Muscle of leg (tissue), 11 donors: ENCODE data around the gene CYFIP2. TPM values are rescaled to one million over a fixed set of nuclear protein-coding genes. Genes with fewer than 3 reads are reported as not detected.
"Not testable (repeated sequence)": the region's sequence is repeated elsewhere in the genome, so short reads cannot be mapped to it uniquely, and the experiment has no call there.

ENCODE experiments used
- DNase-seq: peaks from one replicate; pipeline ENCODE4 v3.0.0; 2013
- H3K27ac ChIP-seq: one replicate; pipeline ENCODE4 v1.5.1; 2013; ENCODE audit warnings: mild to moderate bottlenecking, low read length, control low read depth
- H3K27me3 ChIP-seq: one replicate; pipeline ENCODE4 v1.6.1; 2013; ENCODE audit warnings: low read length; ENCODE audit not compliant: control insufficient read depth, insufficient read depth
- H3K36me3 ChIP-seq: one replicate; pipeline ENCODE4 v1.6.1; 2013; ENCODE audit warnings: low read length; ENCODE audit not compliant: control insufficient read depth, insufficient read depth
- H3K4me1 ChIP-seq: one replicate; pipeline ENCODE4 v1.6.1; 2013; ENCODE audit warnings: low read length; ENCODE audit not compliant: control insufficient read depth, insufficient read depth
- H3K4me3 ChIP-seq: one replicate; pipeline ENCODE4 v1.5.1; 2013; ENCODE audit warnings: low read length, control low read depth
- H3K9me3 ChIP-seq: replicated peaks from 2 replicates; pipeline ENCODE4 v1.6.1; 2013; ENCODE audit warnings: low read depth, low read length; ENCODE audit not compliant: control insufficient read depth
- WGBS: methylation state at CpG from one replicate; pipeline ENCODE4 v1.1.5; 2013; ENCODE audit warnings: missing lambda C conversion rate; ENCODE audit not compliant: insufficient coverage; 5-methylcytosine and 5-hydroxymethylcytosine counted together
- polyA plus RNA-seq, 8 donors: library from polyadenylated mRNA; unstranded; fragments of 120-200 nt; gene quantifications; one replicate each; pipeline versions ENCODE4 v1.2.1 to v1.2.3, GENCODE V29; 2013; ENCODE audit warnings: inconsistent platforms in 1 of 8, low replicate concordance in 1 of 8; ENCODE audit not compliant: insufficient read length in 8 of 8, insufficient read depth in 1 of 8
- total RNA-seq: library from RNA; stranded (reverse); fragments of 120-200 nt; gene quantifications from one replicate; pipeline ENCODE4 v1.2.4, GENCODE V29; 2013

Gene CYFIP2
- total and polyA plus RNA-seq, 9 donors: 3.0 to 7.8 (median 4.4) TPM

DNA sequence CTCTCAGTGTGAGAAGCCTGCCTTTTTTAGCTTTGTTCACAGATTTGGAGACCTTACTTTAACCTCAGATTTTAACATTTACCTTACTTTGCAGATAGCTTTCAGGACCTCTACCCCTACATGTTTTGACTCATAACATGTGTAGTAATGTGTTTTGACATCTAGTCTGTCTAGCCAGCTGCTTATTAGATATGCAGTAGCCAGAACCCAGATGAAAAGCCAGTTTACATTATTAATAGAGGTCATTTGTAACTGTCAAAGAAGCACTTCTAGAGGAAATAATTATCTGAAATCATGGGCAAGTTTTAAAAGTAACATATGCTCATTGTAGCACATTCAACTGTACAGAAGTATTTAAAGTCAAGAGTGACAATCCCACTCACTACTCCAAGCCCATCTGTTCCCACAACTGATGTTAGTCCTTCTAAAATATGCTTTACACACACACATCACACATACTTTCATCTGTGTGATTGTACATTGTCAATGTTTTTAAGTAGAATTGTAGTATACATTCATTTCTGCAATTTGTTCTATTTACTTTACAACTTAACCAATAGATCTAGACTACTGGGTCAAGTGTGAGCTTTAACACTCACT, 122.3 kb downstream of the CYFIP2 start:
- no peaks in the 10 kb centered on the region for H3K27me3 ChIP-seq
- H3K4me3 ChIP-seq: no peak overlapping the region
- peak overlapping the region; percentile 60 for H3K27ac ChIP-seq
- DNase-seq: no peak
- no peaks in the 10 kb centered on the region for H3K36me3 ChIP-seq
- H3K4me1 ChIP-seq: peaks cover 22% of the 10 kb centered on the region
- H3K9me3 ChIP-seq: no peaks in the 10 kb centered on the region

DNA sequence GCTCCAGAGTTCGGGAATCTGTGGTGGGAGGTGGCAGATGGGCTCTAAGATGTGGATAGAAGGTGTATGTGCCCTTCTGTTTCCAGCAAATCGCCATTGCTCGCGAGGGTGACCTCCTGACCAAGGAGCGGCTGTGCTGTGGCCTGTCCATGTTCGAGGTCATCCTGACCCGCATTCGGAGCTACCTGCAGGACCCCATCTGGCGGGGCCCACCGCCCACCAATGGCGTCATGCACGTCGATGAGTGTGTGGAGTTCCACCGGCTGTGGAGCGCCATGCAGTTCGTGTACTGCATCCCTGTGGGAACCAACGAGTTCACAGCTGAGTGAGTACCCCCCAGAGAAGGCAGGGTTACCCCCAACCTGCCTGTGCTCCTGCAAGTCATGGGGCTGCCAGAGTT, 123.2 kb downstream of the CYFIP2 start:
- Histone ChIP-seq H3K27me3 (no peaks in the 10 kb centered on the region), H3K4me3 (no peak overlapping the region), H3K9me3 (no peaks in the 10 kb centered on the region), H3K4me1 (peaks cover 19% of the 10 kb centered on the region), H3K27ac (no peak overlapping the region), H3K36me3 (no peaks in the 10 kb centered on the region)
- WGBS: 95% methylated on average over 17 of the region's 17 CpGs
- DNase-seq: no peak

DNA sequence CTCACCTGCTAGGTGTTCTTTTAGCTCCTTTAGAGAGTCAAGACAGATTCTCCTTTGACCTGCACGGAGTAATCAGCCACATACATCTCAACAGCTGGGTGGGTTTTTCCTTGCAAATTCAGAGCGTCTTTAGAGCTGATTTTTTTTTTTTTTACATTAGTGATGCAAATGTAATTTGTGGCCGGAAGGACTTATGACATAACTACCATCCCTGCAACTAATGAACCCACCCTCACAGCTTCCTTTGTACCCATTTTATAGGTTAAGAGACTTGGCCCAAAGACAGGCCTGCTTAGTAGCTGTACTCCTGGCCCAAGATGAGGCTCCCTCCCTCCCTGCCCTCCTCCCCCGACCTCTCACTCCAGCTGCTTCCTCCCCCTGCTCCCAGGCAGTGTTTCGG, 124.2 kb downstream of the CYFIP2 start:
- 50% methylated on average over 2 of the region's 5 CpGs for WGBS
- no peaks in the 10 kb centered on the region for H3K9me3 ChIP-seq
- H3K36me3 ChIP-seq: no peaks in the 10 kb centered on the region

DNA sequence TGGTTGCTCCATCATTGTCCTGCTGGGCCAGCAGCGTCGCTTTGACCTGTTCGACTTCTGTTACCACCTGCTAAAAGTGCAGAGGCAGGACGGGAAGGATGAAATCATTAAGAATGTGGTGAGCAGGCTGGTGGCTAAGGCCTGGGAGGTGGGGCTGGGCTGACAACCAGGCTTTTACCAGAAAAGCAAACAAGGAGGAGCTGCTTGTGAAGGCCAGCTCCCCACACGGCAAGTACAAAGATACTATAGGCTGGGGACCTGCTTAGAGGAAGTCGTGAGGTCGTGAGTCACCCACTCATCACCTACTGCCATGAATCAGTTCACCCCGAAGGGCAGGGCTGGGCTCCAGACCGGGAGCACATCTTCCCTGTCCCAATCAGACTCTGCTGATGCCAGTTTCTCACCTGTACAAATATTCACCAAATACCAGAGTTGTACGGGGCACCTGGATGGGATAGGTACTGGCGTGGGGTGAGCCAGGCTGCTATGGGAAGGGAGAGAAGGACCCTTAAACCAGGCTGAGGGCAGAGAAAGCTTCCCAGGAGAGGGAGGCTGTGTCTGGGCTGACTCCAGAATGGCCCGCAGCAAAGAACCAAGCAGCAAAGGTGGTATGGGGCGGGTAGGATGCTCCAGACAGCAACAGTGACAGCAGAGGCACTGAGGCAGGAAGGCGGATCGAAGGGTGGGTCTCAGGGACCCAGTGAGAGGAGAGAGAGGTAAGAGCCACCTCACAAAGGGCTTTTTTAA, 124.8 kb downstream of the CYFIP2 start:
- H3K27ac ChIP-seq: no peak overlapping the region
- H3K4me1 ChIP-seq: peaks cover 12% of the 10 kb centered on the region
- DNase-seq: no peak
- 62% methylated on average over 8 of the region's 15 CpGs for WGBS
- no peaks in the 10 kb centered on the region for H3K36me3 ChIP-seq
- H3K4me3 ChIP-seq: no peak overlapping the region
- H3K27me3 ChIP-seq: no peaks in the 10 kb centered on the region
- H3K9me3 ChIP-seq: no peaks in the 10 kb centered on the region

More for the DNA sequence above, 124.2 kb downstream of the CYFIP2 start:
- H3K27me3 ChIP-seq: no peaks in the 10 kb centered on the region
- DNase-seq: no peak
- peaks cover 15% of the 10 kb centered on the region for H3K4me1 ChIP-seq
- H3K4me3 ChIP-seq: no peak overlapping the region
- H3K27ac ChIP-seq: no peak overlapping the region

DNA sequence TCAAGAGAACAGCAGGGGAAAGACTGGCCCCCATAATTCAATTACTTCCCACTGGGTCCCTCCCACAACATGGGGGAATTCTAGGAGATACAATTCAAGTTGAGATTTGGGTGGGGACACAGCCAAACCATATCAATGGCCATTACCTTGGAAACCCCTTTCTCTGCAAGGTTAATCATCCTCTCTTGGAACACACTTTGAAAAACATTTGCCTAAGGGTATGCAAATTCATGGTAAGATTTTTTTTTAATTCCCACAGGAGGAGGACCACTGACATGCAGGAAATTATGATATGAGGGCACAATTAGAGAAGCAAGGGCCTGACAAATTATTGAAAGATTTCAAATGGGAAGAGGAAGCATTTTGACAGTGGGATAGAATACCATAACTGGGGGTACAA, 132.4 kb downstream of the CYFIP2 start:
- Histone ChIP-seq H3K27me3 (no peaks in the 10 kb centered on the region), H3K27ac (no peak overlapping the region), H3K4me3 (no peak overlapping the region), H3K36me3 (no peaks in the 10 kb centered on the region), H3K9me3 (no peaks in the 10 kb centered on the region), H3K4me1 (peaks cover 3% of the 10 kb centered on the region)
- DNase-seq: no peak

DNA sequence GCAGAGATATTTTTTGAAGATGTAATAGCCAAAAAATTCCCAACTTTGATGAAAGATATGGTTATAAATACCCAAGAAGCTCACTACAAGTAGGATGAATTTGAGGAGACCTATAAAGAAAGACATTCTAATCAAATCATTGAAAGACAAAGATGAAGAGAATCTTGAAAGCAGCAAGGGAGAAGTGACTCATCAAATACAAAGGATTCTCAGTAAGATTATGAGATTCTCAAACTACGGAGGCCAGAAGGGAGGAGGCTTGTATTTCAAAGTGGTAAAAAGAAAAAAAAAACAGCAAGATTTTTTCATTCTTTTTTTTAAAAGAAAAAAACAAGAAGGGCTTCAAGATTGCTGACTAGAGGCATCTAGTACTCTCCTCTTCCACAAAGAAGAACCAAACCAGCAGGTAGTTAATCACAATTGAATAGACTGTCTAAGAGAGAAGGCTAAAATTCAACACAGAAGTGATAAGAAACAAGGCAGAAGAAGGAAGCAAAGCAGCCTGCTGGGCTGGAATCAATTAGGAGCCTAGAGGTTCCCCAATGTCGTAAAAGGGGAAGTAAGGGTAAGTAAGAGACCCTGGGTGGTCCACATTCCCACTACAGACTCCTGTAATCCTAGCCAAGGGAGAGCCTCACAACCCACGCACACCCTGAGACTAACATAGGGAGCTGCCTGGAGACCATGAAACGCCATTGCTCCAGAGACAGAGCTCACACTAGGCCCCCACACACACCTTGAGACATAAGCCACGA, 135.0 kb downstream of the CYFIP2 start:
- WGBS: 39% methylated on average over 3 of the region's 5 CpGs
- DNase-seq: no peak
- H3K27me3 ChIP-seq: no peaks in the 10 kb centered on the region
- no peak overlapping the region for H3K4me3 ChIP-seq
- H3K9me3 ChIP-seq: no peaks in the 10 kb centered on the region
- peaks cover 3% of the 10 kb centered on the region for H3K4me1 ChIP-seq
- no peaks in the 10 kb centered on the region for H3K36me3 ChIP-seq
- H3K27ac ChIP-seq: no peak overlapping the region

DNA sequence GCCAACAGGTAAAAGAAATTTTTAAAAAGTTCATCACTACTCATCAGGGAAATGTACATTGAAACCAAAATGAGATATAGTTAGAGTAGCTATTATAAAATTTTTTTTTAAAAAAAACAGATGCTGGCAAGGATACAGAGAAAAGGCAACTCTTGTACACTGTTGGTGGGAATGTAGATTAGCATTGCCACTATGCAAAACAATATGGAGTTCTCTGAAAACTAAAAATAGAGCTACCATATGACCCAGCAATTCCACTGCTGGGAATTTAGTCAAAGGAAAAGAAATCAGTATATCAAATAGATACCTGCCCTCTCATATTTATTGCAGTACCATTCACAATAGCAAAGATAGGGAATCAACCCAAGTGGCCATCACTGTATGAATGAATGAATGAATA, 149.9 kb downstream of the CYFIP2 start:
- no peaks in the 10 kb centered on the region for H3K9me3 ChIP-seq
- H3K4me3 ChIP-seq: no peak overlapping the region
- no peaks in the 10 kb centered on the region for H3K27me3 ChIP-seq
- H3K4me1 ChIP-seq: no peaks in the 10 kb centered on the region
- no peaks in the 10 kb centered on the region for H3K36me3 ChIP-seq
- no peak for DNase-seq
- H3K27ac ChIP-seq: no peak overlapping the region

DNA sequence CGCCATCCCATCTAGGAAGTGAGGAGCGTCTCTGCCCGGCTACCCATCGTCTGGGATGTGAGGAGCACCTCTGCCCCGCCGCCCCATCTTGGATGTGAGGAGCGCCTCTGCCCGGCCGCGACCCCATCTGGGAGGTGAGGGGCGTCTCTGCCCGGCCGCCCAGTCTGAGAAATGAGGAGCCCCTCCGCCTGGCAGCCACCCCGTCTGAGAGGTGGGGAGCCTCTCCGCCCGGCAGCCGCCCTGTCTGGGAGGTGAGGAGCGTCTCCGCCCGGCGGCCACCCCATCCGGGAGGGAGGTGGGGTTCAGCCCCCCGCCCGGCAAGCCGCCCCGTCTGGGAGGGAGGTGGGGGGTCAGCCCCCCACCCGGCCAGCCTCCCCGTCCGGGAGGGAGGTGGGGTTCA, 153.6 kb downstream of the CYFIP2 start:
- not testable (repeated sequence) for DNase-seq, H3K4me1 ChIP-seq, H3K27me3 ChIP-seq, H3K4me3 ChIP-seq, H3K9me3 ChIP-seq, H3K27ac ChIP-seq, H3K36me3 ChIP-seq
- WGBS: 100% methylated on average over 12 of the region's 30 CpGs

DNA sequence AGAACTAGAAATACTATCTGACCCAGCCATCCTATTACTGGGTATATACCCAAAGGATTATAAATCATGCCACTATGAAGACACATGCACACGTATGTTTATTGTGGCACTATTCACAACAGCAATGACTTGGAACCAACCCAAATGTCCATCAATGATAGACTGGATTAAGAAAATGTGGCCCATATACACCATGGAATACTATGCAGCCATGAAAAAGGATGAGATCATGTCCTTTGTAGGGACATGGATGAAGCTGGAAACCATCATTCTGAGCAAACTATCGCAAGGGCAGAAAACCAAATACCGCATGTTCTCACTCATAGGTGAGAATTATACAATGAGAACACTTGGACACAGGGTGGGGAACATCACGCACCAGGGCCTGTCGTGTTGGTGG, 164.0 kb downstream of the CYFIP2 start:
- H3K4me3 ChIP-seq, H3K4me1 ChIP-seq, H3K9me3 ChIP-seq, H3K36me3 ChIP-seq, H3K27ac ChIP-seq, H3K27me3 ChIP-seq, DNase-seq: not testable (repeated sequence)
- 100% methylated on average over 1 of the region's 5 CpGs for WGBS

DNA sequence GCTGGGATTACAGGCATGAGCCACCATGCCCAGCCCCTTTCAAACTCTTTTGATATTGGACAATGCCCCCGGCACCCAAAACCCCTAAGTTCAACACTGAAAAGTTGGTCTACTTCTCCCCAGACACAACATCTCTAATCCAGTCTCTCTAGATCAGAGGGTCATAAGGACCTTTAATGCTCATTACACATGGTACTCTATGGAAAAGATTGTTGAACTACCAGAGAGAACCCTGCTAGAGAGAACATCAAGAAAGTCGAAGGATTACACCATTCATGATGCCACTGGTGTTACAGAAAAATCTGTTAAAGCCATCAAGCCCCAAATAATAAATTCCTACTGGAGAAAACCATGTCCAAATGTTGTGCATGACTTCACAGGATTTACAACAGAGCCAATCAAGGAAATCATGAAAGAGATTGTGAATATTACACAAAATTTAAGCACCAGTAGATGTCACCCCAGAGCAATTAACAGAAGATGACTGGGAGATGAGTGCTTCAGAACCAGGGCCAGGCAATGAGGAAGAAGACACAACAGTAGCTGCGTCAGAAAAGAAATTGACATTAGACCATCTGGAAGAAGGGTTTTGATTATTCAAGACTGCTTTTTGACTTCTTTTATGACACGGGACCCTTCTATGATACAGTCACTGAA, 165.7 kb downstream of the CYFIP2 start:
- H3K9me3 ChIP-seq: no peaks in the 10 kb centered on the region
- H3K4me1 ChIP-seq: no peaks in the 10 kb centered on the region
- no peaks in the 10 kb centered on the region for H3K36me3 ChIP-seq
- H3K27ac ChIP-seq: no peak overlapping the region
- WGBS: 0% methylated on average over 1 of the region's 4 CpGs
- H3K4me3 ChIP-seq: no peak overlapping the region
- DNase-seq: peak; percentile 82
- no peaks in the 10 kb centered on the region for H3K27me3 ChIP-seq
